Measurements from ENCODE around the gene SFSWAP.

DNA sequence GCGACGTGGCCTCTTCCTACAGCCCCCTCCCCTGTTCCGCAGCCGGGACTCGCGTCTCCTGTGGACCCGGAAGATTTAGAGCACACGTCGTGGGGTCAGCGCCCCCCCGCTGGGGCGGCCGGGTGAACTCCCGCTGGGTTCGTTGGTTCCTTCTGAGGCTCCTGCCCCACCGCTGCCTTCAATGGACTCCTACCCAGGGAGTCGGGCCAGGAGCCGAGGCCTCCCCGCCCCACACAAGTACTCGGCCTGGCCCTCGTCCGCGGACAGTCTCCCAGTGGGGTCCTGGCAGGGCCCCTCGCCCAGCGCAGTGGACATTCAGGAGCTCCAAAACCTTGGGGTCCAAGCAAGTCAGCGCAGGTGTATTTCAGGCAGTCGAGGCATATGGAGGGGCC lies 118.5 kb downstream of the SFSWAP start:
- TF ChIP-seq, protein P1, sequence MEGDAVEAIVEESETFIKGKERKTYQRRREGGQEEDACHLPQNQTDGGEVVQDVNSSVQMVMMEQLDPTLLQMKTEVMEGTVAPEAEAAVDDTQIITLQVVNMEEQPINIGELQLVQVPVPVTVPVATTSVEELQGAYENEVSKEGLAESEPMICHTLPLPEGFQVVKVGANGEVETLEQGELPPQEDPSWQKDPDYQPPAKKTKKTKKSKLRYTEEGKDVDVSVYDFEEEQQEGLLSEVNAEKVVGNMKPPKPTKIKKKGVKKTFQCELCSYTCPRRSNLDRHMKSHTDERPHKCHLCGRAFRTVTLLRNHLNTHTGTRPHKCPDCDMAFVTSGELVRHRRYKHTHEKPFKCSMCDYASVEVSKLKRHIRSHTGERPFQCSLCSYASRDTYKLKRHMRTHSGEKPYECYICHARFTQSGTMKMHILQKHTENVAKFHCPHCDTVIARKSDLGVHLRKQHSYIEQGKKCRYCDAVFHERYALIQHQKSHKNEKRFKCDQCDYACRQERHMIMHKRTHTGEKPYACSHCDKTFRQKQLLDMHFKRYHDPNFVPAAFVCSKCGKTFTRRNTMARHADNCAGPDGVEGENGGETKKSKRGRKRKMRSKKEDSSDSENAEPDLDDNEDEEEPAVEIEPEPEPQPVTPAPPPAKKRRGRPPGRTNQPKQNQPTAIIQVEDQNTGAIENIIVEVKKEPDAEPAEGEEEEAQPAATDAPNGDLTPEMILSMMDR (IDR thresholded peaks at IDR 0.05): no peak
- no peak for TF ChIP-seq EP300 (IDR thresholded peaks at IDR 0.05; ENCODE audit: low read depth)

Data from transverse colon (tissue), 3 donors.